ENCODE data around the gene SLC35D2. TPM values are rescaled to one million over a fixed set of nuclear protein-coding genes. Genes with fewer than 3 reads are reported as not detected.

The SLC35D2 gene
- total RNA-seq, 2 experiments from 2014 or later = 0.44 to 1.4 TPM

- Histone ChIP-seq H3K4me3 (ENCODE audit: low read depth, low read length, poor library complexity, severe bottlenecking) (no peak overlapping the region), H3K4me2 (ENCODE audit: low read length) (no peak overlapping the region), H3K27ac (ENCODE audit: low read depth, low read length, poor library complexity, severe bottlenecking) (no peak overlapping the region), H3K4me1 (ENCODE audit: insufficient read depth, low read length, poor library complexity, severe bottlenecking) (no peaks in the 10 kb centered on the region), H3K9me2 (ENCODE audit: insufficient read depth, low read length) (no peaks in the 10 kb centered on the region), H3K79me2 (ENCODE audit: insufficient read depth, low read depth, low read length) (no peaks in the 10 kb centered on the region), H2AFZ (ENCODE audit: low read length) (no peak overlapping the region; the same call in 1 of the 2 replicates), H3K9me3 (ENCODE audit: low read length) (no peaks in the 10 kb centered on the region), H3K36me3 (ENCODE audit: insufficient read depth, low read length) (no peaks in the 10 kb centered on the region), H4K20me1 (ENCODE audit: insufficient read depth, low read length) (no peaks in the 10 kb centered on the region)
- TF ChIP-seq CTCF (conservative IDR thresholded peaks at IDR 0.05; ENCODE audit: low read length) (no peak), EZH2phosphoT487 (IDR thresholded peaks at IDR 0.05; ENCODE audit: borderline replicate concordance, low read depth, low read length) (no peak)
- DNase-seq (ENCODE audit: low spot score) = no peak
- POLR2A ChIA-PET = interaction anchor here (1.2 kb wide), 1 partner anchor 12 kb away, joined by 5 read pairs; no protein-coding TSS in a partner anchor
- CTCF ChIA-PET (ENCODE audit: unreplicated experiment) = no interaction called here
- intact Hi-C loops (cut with micrococcal nuclease; ENCODE audit: unreplicated experiment) = no loop called here
- no TSS peak for BruUV-seq (replicated peaks)
Measured at GRCh38 chr9:96429732-96430131, 46.2 kb upstream of the SLC35D2 start.

GRCh38 chr9:96425500-96426169, 42.1 kb upstream of the SLC35D2 start:
- ChIA-PET POLR2A (interaction anchor here (0.7 to 0.8 kb wide), 3 partner anchors 9 to 1645 kb away, joined by 3 to 6 read pairs (median 3); no protein-coding TSS in a partner anchor), CTCF (ENCODE audit: unreplicated experiment) (no interaction called here)
- H3K4me3 ChIP-seq (ENCODE audit: low read depth, low read length, poor library complexity, severe bottlenecking) = no peak overlapping the region
- peaks cover 3% of the 10 kb centered on the region; the same call in 1 of the 2 replicates for H3K79me2 ChIP-seq (ENCODE audit: insufficient read depth, low read depth, low read length)
- no TSS peak for BruUV-seq (replicated peaks)
- no peaks in the 10 kb centered on the region for H4K20me1 ChIP-seq (ENCODE audit: insufficient read depth, low read length)
- no peak for DNase-seq (ENCODE audit: low spot score)
- peaks cover 8% of the 10 kb centered on the region for H3K4me1 ChIP-seq (ENCODE audit: insufficient read depth, low read length, poor library complexity, severe bottlenecking)
- H2AFZ ChIP-seq (ENCODE audit: low read length) = no peak overlapping the region
- H3K4me2 ChIP-seq (ENCODE audit: low read length) = no peak overlapping the region
- H3K9me3 ChIP-seq (ENCODE audit: low read length) = no peaks in the 10 kb centered on the region
- intact Hi-C loops (cut with micrococcal nuclease; ENCODE audit: unreplicated experiment) = no loop called here
- H3K36me3 ChIP-seq (ENCODE audit: insufficient read depth, low read length) = no peaks in the 10 kb centered on the region
- no peaks in the 10 kb centered on the region for H3K9me2 ChIP-seq (ENCODE audit: insufficient read depth, low read length)
- no peak overlapping the region for H3K27ac ChIP-seq (ENCODE audit: low read depth, low read length, poor library complexity, severe bottlenecking)
- TF ChIP-seq EZH2phosphoT487 (IDR thresholded peaks at IDR 0.05; ENCODE audit: borderline replicate concordance, low read depth, low read length) (no peak), CTCF (conservative IDR thresholded peaks at IDR 0.05; ENCODE audit: low read length) (no peak)

GRCh38 chr9:96423985-96424336, 40.5 kb upstream of the SLC35D2 start:
- intact Hi-C loops (cut with micrococcal nuclease; ENCODE audit: unreplicated experiment) = no loop called here
- Histone ChIP-seq H4K20me1 (ENCODE audit: insufficient read depth, low read length) (no peaks in the 10 kb centered on the region), H3K79me2 (ENCODE audit: insufficient read depth, low read depth, low read length) (peaks cover 16% of the 10 kb centered on the region; the same call in 1 of the 2 replicates), H3K4me3 (ENCODE audit: low read depth, low read length, poor library complexity, severe bottlenecking) (no peak overlapping the region), H3K4me2 (ENCODE audit: low read length) (no peak overlapping the region), H3K9me2 (ENCODE audit: insufficient read depth, low read length) (no peaks in the 10 kb centered on the region), H3K4me1 (ENCODE audit: insufficient read depth, low read length, poor library complexity, severe bottlenecking) (peaks cover 17% of the 10 kb centered on the region), H2AFZ (ENCODE audit: low read length) (no peak overlapping the region), H3K27ac (ENCODE audit: low read depth, low read length, poor library complexity, severe bottlenecking) (no peak overlapping the region), H3K36me3 (ENCODE audit: insufficient read depth, low read length) (no peaks in the 10 kb centered on the region), H3K9me3 (ENCODE audit: low read length) (no peaks in the 10 kb centered on the region)
- POLR2A ChIA-PET = interaction anchor here (1.1 kb wide), 1 partner anchor 26 kb away, joined by 3 read pairs; the partner anchor contains the start of gene HABP4
- DNase-seq (ENCODE audit: low spot score) = no peak
- no TSS peak for BruUV-seq (replicated peaks)
- no peak for TF ChIP-seq EZH2phosphoT487 (IDR thresholded peaks at IDR 0.05; ENCODE audit: borderline replicate concordance, low read depth, low read length)
- TF ChIP-seq CTCF (conservative IDR thresholded peaks at IDR 0.05; ENCODE audit: low read length) = no peak
- CTCF ChIA-PET (ENCODE audit: unreplicated experiment) = no interaction called here
